ENCODE results near the gene TERB1. TPM values are rescaled to one million over a fixed set of nuclear protein-coding genes. Genes with fewer than 3 reads are reported as not detected.

Gene TERB1
- total RNA-seq, 1 donor, result 0.42 TPM

DNA sequence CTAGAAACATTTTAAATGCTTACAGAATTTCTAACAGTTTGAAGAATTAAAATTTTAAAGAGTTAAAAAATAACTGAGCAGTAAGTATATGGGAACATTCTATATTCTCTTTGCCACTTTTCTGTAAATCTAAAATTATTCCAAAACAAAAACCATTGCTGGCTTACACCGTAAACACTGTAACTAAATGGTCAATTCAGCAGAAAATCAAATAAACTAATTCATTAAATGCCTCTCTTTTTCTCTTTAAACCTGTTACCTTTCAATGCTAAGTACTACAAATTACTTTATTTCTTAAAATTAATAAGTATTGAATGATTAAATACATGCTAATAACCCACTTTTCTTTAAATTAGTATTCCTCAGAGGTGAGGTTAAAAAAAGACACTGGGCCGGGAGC is 14.0 kb downstream of the TERB1 start:
- Histone ChIP-seq H3K4me3 (ENCODE audit: low read length) (no peak overlapping the region), H3K9me3 (ENCODE audit: low read depth, low read length) (no peaks in the 10 kb centered on the region), H3K27me3 (ENCODE audit: insufficient read depth, low read length) (no peaks in the 10 kb centered on the region), H3K4me1 (ENCODE audit: insufficient read depth, low read length) (no peaks in the 10 kb centered on the region)

- no peaks in the 10 kb centered on the region for H3K9me3 ChIP-seq (ENCODE audit: low read depth, low read length)
- H3K4me1 ChIP-seq (ENCODE audit: insufficient read depth, low read length), result no peaks in the 10 kb centered on the region
- H3K4me3 ChIP-seq (ENCODE audit: low read length), result no peak overlapping the region
- no peaks in the 10 kb centered on the region for H3K27me3 ChIP-seq (ENCODE audit: insufficient read depth, low read length)
Observed at GRCh38 chr16:66786551-66786950, 14.8 kb downstream of the TERB1 start.

- Histone ChIP-seq H3K4me1 (ENCODE audit: insufficient read depth, low read length) (no peaks in the 10 kb centered on the region), H3K27me3 (ENCODE audit: insufficient read depth, low read length) (no peaks in the 10 kb centered on the region), H3K9me3 (ENCODE audit: low read depth, low read length) (no peaks in the 10 kb centered on the region), H3K4me3 (ENCODE audit: low read length) (no peak overlapping the region)
Observed at GRCh38 chr16:66776457-66776856, 24.9 kb downstream of the TERB1 start.

- Histone ChIP-seq H3K27me3 (ENCODE audit: insufficient read depth, low read length) (no peaks in the 10 kb centered on the region), H3K4me1 (ENCODE audit: insufficient read depth, low read length) (no peaks in the 10 kb centered on the region), H3K4me3 (ENCODE audit: low read length) (no peak overlapping the region), H3K9me3 (ENCODE audit: low read depth, low read length) (no peaks in the 10 kb centered on the region)
Observed at GRCh38 chr16:66774981-66775380, 26.4 kb downstream of the TERB1 start.

DNA sequence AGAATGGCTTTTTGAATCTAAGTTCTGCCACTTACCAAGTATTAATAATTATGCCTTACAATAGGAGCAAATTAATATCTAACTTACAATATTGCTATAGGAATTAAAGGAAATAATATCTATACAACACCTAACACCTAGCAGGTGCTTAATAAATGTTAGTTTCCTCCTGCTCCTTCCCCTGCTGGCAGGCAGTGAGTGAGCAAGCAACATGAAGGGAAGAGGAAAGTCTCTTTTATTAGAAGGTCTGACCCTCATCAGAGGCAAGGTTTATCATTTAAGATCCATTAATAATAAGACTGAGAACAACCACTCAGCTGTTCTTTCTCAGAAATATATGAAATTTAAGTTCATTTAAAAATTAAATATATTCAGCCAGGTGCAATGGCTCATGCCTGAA is 43.3 kb downstream of the TERB1 start:
- H3K4me1 ChIP-seq (ENCODE audit: insufficient read depth, low read length), result no peaks in the 10 kb centered on the region
- H3K27me3 ChIP-seq (ENCODE audit: insufficient read depth, low read length), result peaks cover 18% of the 10 kb centered on the region
- no peak overlapping the region for H3K4me3 ChIP-seq (ENCODE audit: low read length)
- no peaks in the 10 kb centered on the region for H3K9me3 ChIP-seq (ENCODE audit: low read depth, low read length)

DNA sequence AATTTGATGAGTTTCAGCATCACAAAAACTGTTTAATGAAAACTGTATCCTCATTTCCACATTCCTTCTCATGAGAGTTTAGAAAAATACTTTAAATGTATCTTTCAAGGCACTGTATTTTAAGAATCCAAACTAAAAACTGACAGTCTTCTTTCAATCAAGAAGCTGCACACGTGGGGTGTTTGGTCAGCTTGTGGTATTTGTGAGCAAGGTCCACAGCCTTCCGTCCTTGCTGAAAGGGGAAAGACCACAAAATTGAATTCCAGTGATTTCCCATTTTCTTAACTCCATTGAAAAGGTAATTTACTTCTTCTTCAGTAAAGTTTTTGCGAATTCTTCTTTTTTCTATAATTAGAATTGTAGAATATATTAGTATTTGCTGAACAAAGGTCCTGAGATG is 46.6 kb downstream of the TERB1 start:
- H3K9me3 ChIP-seq (ENCODE audit: low read depth, low read length), result no peaks in the 10 kb centered on the region

GRCh38 chr16:66754211-66754610 is 47.2 kb downstream of the TERB1 start:
- peaks cover 29% of the 10 kb centered on the region for H3K27me3 ChIP-seq (ENCODE audit: insufficient read depth, low read length)
- H3K4me3 ChIP-seq (ENCODE audit: low read length), result no peak overlapping the region

More for the DNA sequence above, 46.6 kb downstream of the TERB1 start:
- H3K27me3 ChIP-seq (ENCODE audit: insufficient read depth, low read length), result peaks cover 29% of the 10 kb centered on the region
- H3K4me1 ChIP-seq (ENCODE audit: insufficient read depth, low read length), result peaks cover 17% of the 10 kb centered on the region
- no peak overlapping the region for H3K4me3 ChIP-seq (ENCODE audit: low read length)

DNA sequence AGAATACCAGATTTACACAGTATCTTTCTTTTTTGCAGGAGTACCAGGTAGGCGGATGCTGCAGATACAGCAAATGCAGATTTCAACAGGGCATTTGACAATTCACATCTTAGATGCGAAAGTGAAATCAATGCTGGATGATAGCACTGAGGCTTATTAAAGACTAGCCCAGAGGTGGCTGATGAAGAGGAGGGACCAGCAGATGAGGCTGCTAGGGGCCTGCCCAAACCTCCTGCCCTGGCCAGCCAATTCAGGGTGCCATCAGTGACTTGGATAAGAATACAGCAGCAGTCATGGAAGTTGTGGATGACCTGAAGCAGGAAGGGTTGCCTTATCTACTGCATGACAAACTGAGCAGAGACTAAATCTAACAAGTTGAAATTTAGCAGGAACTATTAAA is 48.4 kb downstream of the TERB1 start:
- H3K4me1 ChIP-seq (ENCODE audit: insufficient read depth, low read length), result peaks cover 35% of the 10 kb centered on the region
- peaks cover 29% of the 10 kb centered on the region for H3K27me3 ChIP-seq (ENCODE audit: insufficient read depth, low read length)
- H3K4me3 ChIP-seq (ENCODE audit: low read length), result no peak overlapping the region
- no peaks in the 10 kb centered on the region for H3K9me3 ChIP-seq (ENCODE audit: low read depth, low read length)

More at GRCh38 chr16:66754211-66754610, 47.2 kb downstream of the TERB1 start:
- H3K4me1 ChIP-seq (ENCODE audit: insufficient read depth, low read length), result peaks cover 23% of the 10 kb centered on the region
- no peaks in the 10 kb centered on the region for H3K9me3 ChIP-seq (ENCODE audit: low read depth, low read length)

GRCh38 chr16:66752379-66752778 is 49.0 kb downstream of the TERB1 start:
- H3K9me3 ChIP-seq (ENCODE audit: low read depth, low read length), result no peaks in the 10 kb centered on the region
- H3K4me3 ChIP-seq (ENCODE audit: low read length), result no peak overlapping the region
- peaks cover 40% of the 10 kb centered on the region for H3K4me1 ChIP-seq (ENCODE audit: insufficient read depth, low read length)
- peaks cover 23% of the 10 kb centered on the region for H3K27me3 ChIP-seq (ENCODE audit: insufficient read depth, low read length)

- Histone ChIP-seq H3K4me1 (ENCODE audit: insufficient read depth, low read length) (peaks cover 45% of the 10 kb centered on the region), H3K9me3 (ENCODE audit: low read depth, low read length) (no peaks in the 10 kb centered on the region), H3K27me3 (ENCODE audit: insufficient read depth, low read length) (peaks cover 22% of the 10 kb centered on the region), H3K4me3 (ENCODE audit: low read length) (peak overlapping the region; percentile 97)
Observed at GRCh38 chr16:66751992-66752322, 49.4 kb downstream of the TERB1 start.

DNA sequence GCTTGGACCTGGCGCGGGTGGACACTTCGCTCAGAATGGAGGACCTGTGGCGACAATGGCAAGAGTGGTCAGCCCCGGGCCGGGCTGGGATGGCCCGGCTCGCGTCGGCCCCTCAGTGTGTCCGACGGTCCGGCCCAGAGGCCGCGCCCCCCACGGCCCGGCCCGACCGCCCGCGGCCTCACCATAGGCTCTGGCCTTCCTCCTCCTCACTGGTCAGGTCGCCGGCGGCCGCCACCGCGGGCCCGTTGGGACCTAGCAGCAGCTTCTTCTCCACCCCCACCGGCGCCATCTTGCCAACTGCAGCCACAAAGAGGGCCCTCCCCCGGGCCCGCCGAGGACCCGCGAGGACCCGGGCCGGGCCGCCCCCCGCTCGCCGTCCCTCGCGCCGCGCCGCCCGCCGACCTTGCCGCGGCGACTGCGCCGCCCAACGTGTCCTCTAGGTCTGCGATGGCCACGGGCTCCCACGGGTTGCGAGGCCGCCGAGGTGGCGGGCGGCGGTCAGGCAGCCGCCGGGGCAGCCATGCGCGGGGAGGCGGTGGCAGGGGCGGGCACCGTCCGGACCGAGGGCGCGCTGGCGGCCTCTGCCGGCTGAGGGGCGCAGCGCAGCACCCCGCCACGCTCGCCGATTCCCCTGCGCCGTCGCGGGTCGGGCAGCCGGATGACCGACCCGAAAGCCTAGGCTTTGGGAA is 49.9 kb downstream of the TERB1 start, which contains the start of gene DYNC1LI2:
DYNC1LI2 (minus strand) TSS at position 307 of the 689 bp plus-strand sequence; CDS start at position 289, 18 bp downstream.
- peaks cover 19% of the 10 kb centered on the region for H3K27me3 ChIP-seq (ENCODE audit: insufficient read depth, low read length)
- peaks cover 50% of the 10 kb centered on the region for H3K4me1 ChIP-seq (ENCODE audit: insufficient read depth, low read length)
- peak within 1 kb of the TSS; percentile 97 for H3K4me3 ChIP-seq (ENCODE audit: low read length)
- H3K9me3 ChIP-seq (ENCODE audit: low read depth, low read length), result no peaks in the 10 kb centered on the region

DNA sequence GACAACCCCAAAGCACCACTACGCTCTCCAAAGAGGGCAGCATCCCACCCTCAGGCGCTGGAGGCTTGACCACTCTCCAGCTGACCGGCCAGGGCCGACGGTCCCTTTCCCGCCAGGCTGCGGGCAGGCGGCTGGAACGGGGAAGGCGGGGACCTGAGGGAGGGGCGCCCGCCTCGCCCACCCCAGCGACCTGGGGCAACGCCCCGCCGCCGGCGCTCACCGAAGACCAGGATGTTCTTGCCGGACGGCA is 50.4 kb downstream of the TERB1 start:
- H3K27me3 ChIP-seq (ENCODE audit: insufficient read depth, low read length), result peaks cover 17% of the 10 kb centered on the region
- H3K9me3 ChIP-seq (ENCODE audit: low read depth, low read length), result no peaks in the 10 kb centered on the region
- H3K4me1 ChIP-seq (ENCODE audit: insufficient read depth, low read length), result peaks cover 54% of the 10 kb centered on the region
- H3K4me3 ChIP-seq (ENCODE audit: low read length), result peak overlapping the region; percentile 97

DNA sequence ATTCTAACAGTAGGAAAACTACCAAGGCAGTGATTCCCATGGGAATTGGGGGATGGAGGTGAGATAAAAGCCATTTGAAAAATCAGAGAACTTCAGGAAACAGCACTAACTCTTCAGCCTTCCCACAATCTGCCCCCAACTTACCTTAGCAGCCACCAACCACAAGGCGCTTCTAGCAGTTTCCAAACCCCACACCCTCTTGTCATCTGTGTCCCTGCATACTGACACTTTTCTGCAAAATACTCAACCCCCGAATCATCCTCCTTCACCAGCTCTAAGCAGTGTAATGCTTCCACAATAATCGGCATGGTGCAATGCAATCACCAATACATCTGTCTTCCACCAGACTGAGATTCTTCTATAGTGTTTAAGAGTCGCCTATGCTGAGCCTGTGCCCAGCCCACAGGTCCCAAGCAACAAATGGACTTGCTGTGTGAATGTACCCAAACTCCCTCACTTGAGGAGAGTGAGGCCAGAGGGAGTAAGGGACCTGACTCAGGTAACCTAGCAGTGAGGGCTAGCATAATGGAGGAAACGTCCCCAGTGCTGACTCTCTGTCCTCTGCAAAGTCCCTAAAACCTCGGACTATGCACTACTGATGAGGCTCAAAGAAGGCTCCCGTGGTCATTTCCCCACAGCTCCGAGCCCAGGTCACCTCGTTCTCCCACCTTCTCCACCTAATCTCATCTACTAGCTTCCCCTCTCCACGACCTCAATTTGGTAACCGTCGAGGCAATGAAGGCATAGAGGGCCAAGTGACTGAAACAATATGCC is 50.9 kb downstream of the TERB1 start:
- Histone ChIP-seq H3K9me3 (ENCODE audit: low read depth, low read length) (no peaks in the 10 kb centered on the region), H3K27me3 (ENCODE audit: insufficient read depth, low read length) (peaks cover 17% of the 10 kb centered on the region), H3K4me3 (ENCODE audit: low read length) (peak overlapping the region; percentile 97), H3K4me1 (ENCODE audit: insufficient read depth, low read length) (peaks cover 59% of the 10 kb centered on the region)

GRCh38 chr16:66746682-66747081 is 54.7 kb downstream of the TERB1 start:
- no peak overlapping the region for H3K4me3 ChIP-seq (ENCODE audit: low read length)
- peaks cover 79% of the 10 kb centered on the region for H3K4me1 ChIP-seq (ENCODE audit: insufficient read depth, low read length)
- H3K9me3 ChIP-seq (ENCODE audit: low read depth, low read length), result no peaks in the 10 kb centered on the region

GRCh38 chr16:66746048-66746447 is 55.3 kb downstream of the TERB1 start:
- H3K9me3 ChIP-seq (ENCODE audit: low read depth, low read length), result no peaks in the 10 kb centered on the region
- no peak overlapping the region for H3K4me3 ChIP-seq (ENCODE audit: low read length)
- no peaks in the 10 kb centered on the region for H3K27me3 ChIP-seq (ENCODE audit: insufficient read depth, low read length)
- peaks cover 85% of the 10 kb centered on the region for H3K4me1 ChIP-seq (ENCODE audit: insufficient read depth, low read length)

More at GRCh38 chr16:66746682-66747081, 54.7 kb downstream of the TERB1 start:
- no peaks in the 10 kb centered on the region for H3K27me3 ChIP-seq (ENCODE audit: insufficient read depth, low read length)
